SH-SY5Y (cell line): ENCODE measurements around the gene BRD3OS.

Experiments
- GATA2 ChIP-seq: IDR thresholded peaks from 2 replicates; pipeline ENCODE4 v1.6.1; 2011; ENCODE audit warnings: mild to moderate bottlenecking, low read depth, low read length
- GATA3 ChIP-seq: IDR thresholded peaks from 2 replicates; pipeline ENCODE4 v1.6.1; 2011; ENCODE audit warnings: low read depth, mild to moderate bottlenecking, low read length, moderate library complexity

Gene BRD3OS

DNA sequence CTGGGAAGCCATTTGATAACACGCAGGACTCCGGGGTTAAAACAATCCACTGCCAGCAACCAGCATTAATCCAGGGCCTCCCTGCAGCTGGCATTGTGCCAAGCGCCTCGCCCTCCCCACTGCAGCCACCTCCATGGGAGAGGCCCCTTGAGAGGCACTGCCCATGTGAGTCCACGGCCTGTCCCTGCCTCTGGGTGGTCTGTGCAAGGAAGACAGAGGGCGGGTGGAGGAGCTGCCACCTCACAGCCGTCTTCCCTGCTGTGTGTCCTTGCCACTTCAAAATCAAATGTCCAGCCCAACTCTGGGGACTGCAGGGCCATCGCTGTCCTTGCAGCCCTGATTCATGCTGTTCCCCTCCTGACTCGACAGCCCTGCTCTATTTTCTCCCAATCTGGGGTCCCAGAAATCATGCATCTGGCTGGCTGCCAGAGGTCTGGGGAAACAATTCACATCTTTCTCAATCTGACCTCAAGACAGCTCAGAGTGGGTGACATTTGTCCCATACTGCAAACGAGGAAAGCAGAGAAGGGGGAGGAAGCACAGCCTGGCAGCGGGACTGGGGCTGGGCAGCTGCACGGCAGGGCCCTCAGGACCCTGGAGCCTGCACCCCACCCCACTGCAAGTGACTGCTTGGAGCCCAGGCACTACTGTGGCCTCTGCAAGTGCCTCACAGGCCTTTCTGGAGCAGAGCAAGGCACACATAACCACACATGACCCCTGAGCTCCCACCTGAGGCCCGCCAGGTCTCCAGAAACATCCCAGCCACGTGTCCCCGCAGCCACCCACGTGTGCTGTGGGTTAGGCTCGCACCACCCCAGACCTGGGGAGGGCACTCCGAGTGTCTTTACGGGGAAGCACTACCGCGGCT lies 15.7 kb downstream of the BRD3OS start:
- TF ChIP-seq GATA2 (peak; percentile 17; the same call in 1 of the 2 replicates), GATA3 (no peak)

DNA sequence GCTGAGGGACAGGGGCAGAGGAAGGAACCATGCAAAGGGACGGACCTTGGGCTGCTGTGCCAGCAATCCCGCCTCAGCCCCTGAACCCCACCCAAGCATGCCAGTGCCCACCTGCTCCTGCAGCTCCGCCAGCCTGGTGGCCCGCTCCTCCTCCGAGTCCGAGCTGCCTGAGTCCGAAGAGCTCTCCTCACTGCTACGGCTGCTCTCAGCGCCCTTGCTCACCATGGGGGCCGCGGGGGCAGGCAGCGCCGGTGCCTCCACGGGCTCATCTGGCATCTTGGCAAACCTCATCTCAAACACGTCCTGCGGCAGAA lies 16.3 kb downstream of the BRD3OS start:
- TF ChIP-seq GATA2 = no peak
- no peak for TF ChIP-seq GATA3

GRCh38 chr9:134043531-134043988 lies 18.3 kb downstream of the BRD3OS start:
- TF ChIP-seq GATA3 (no peak), GATA2 (no peak)

GRCh38 chr9:134044944-134045343 lies 19.7 kb downstream of the BRD3OS start:
- no peak for TF ChIP-seq GATA2
- TF ChIP-seq GATA3 = no peak

- TF ChIP-seq GATA3 (no peak), GATA2 (no peak)
These were observed 20.7 kb downstream of the BRD3OS start for GRCh38 chr9:134045841-134046544.

GRCh38 chr9:134046894-134047681 lies 21.8 kb downstream of the BRD3OS start:
- no peak for TF ChIP-seq GATA3
- TF ChIP-seq GATA2 = no peak

- no peak for TF ChIP-seq GATA3
- no peak for TF ChIP-seq GATA2
These were observed 22.7 kb downstream of the BRD3OS start for GRCh38 chr9:134047868-134048581.

DNA sequence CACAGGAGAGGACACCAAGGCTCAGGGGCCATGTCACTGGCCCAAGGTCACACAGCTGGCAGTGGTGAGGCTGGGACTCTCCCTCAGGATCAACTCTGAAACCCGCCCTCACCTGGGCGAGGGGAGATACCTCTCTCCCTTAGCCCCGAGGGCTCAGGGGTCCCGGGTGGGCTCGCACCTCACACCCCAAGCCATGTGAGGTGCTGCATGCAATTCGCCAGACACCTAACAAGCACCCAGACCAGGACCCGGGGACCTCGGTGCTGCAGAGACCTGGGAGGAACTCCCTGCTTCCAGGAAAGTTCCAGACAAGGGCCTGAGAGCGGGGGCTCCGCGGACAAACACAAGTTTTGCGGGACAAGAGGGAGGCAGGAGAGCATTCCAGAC lies 23.3 kb downstream of the BRD3OS start:
- TF ChIP-seq GATA2 = no peak
- TF ChIP-seq GATA3 = no peak

DNA sequence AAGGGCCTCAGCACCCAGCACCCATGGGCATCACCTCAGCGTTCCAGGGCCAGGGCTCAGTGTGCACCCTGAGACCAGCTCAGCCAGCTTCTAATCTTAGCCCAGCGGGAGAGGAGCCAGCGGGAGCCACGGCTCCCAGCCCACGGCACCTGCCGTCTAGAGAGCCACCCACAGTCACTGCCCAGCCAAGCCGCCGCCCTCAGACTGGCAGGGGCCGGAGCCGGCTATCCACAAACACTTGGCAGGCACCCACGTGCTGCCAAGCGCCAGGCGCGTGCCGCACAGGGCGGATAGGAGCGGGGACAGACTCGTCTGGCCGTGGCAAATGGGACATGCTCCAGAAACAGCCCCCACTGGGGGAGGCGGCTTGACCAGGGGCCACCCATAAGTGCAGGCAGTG lies 24.0 kb downstream of the BRD3OS start:
- TF ChIP-seq GATA2 (no peak), GATA3 (no peak)

DNA sequence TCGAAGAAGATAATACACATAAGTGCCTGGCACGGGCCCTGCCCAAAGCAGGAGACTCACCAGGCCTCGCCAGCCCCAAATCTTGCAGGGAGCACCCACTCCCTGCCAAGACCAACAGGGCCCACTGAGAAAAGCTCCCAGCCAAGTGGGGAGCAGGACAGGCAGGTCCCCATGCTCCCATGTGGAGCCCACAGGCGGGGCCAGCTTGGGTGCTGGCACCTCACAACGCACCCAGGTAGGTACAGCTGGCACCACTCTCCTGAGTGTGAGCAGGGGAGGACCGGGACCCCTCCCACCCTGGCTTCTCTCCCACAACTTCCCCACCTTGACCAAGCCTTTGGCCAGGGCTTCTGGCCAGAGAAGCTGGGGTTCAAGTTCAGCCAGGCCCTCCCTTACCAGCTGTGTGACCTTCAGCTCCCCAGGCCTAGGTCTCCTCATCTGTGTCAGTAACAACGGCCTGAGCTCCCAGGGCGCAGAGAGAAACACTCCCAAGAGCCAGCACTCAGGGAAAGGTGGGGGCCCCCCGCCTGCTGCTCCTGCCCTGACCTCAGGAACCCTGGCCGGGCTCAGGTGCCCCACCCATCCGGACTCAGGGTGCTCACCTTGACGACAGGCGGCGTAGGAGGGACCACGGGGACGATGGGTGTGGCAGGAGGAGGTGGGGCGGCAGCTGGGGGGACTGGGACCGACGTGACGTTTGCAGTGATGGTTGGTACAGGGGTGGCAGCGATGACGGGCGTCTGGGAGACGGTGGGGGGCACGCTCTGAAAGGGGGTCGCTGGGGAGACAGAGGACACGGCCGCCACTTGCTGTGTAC lies 24.7 kb downstream of the BRD3OS start:
- TF ChIP-seq GATA2 (no peak), GATA3 (no peak)

- TF ChIP-seq GATA2 (no peak), GATA3 (no peak)
These were observed 25.4 kb downstream of the BRD3OS start for GRCh38 chr9:134050726-134051125.

- no peak for TF ChIP-seq GATA2
- no peak for TF ChIP-seq GATA3
These were observed 26.0 kb downstream of the BRD3OS start for GRCh38 chr9:134051319-134051718.

- TF ChIP-seq GATA3 (no peak), GATA2 (no peak)
These were observed 27.2 kb downstream of the BRD3OS start for GRCh38 chr9:134052491-134052890.
